NOMO-1 treated with dmso at 0.1 percent for 144 hours (cell line): ENCODE data around the gene SYDE2.
"Not testable (repeated sequence)": the region's sequence is repeated elsewhere in the genome, so short reads cannot be mapped to it uniquely, and the experiment has no call there.

ENCODE experiments used
- DNase-seq: peaks from one replicate; lab custom pipeline; 2025; ENCODE audit not compliant: unreplicated experiment; lab: John Stamatoyannopoulos, UW

SYDE2 gene

DNA sequence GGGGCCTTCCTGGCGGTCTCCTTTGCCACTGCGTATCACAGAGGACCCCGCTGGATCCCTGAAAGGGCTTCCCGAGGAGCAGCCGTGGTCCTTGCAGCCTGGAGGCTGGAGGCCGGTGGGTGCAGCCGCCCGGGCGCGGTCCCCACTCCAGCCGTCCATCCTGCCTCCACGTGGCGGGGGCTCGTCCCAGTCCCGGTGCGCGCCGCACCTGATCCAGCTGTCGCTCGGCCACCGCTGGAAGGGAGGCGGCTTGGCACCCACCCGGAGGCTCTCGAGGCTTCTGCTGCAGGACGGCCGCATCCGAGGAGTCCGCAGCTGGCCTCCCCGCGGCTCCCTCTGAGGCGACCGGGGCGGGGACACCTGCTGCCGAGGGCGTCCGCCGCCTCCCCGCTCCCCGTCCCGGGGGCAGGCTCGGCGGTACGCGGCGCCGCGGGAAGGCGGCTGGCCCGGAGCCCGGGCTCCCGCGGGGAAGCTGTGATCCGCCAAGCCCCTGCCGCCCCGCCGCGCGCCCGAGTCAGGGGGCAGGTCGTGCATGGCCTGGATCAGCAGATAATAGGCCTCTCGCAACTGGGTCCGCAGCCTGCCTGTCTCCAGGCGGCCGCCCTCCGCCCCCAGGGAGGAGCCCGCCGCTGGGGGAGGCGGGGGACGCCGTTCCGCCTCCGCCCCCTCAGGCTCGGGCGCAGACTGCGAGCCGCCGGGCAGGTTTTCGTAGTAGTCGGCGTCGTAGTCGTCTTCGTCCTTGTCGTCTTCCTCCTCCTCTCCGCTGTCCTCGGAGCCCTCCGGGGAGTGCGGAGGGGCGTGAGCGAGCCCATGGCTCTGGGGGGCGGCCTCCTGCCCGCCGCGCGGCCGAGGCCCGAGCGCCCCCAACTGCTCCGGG lies at the start of gene SYDE2:
SYDE2 (minus strand) TSS at position 554 of the 877 bp plus-strand sequence; CDS start at position 534, 20 bp downstream.
- DNase-seq, result peak; percentile 32

DNA sequence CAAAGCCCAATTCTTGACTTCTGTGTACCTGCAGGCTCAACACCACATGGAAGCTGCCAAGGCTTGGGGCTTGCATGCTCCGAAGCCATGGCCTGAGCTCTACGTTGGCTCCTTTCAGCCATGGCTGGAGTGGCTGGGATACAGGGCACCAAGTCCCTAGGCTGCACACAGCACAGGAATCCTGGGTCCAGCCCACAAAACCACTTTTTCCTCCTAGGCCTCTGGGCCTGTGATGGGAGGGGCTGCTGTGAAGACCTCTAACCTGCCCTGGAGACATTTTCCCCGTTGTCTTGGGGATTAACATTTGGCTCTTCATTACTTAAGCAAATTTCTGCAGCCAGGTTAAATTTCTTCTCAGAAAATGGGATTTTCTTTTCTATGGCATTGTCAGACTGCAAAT lies 48.2 kb upstream of the SYDE2 start:
- not testable (repeated sequence) for DNase-seq

GRCh38 chr1:85245891-85246290 lies 45.1 kb upstream of the SYDE2 start:
- no peak for DNase-seq

DNA sequence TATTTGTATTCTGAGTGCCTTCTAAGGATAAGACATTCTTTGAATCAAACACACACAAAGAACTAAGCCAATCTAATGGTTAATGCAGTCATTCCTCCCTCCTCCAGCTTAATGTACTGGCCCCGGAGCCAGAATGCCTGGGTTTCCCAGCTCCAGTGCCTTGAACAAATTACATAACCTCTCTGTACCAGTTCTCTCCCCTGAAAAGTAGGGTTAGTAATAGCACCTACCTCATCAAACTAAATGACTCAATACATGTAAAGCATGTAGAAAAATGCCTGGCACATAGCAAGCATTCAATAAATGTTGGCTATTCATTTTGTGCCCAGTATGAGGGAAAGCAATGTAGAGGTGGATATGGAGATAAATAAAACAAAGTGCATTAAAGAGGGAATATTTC lies 44.6 kb upstream of the SYDE2 start:
- no peak for DNase-seq

DNA sequence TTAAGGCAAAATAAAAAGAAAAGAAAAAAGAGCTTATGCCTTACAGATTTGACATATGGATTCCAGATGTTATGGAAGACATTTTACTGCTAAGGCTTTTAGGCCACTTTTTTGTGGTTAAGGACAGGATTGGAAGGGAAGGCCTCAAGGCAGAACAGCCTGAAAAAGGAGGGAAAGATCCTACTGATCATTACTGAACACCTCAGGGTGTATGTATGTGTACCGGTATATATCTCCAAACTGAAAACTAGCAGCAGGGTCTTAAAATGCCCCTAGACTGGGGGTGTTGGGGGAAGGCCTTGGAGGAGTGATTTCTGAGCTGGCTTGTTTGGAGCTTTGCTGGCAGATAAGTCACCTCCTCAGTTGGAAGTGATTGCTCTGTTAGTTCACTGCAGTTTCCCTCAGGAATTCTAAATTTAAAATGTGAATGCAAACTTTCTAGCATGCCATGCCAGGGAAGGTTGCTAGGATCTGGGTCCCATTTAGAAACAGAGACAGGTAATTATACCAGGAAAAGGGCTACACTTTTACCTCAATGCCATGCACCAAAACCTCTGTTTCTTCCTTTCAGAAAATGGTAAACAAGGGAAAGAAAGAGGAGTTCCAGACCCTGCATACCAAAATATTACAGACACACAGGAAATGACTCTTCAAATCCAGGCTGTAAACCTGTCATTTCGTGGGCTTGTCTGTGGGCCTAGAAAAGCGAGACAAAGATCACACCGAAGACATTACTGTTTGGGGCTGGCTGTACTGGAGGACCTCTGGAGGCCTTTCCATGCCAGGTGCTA lies 43.6 kb upstream of the SYDE2 start:
- no peak for DNase-seq

DNA sequence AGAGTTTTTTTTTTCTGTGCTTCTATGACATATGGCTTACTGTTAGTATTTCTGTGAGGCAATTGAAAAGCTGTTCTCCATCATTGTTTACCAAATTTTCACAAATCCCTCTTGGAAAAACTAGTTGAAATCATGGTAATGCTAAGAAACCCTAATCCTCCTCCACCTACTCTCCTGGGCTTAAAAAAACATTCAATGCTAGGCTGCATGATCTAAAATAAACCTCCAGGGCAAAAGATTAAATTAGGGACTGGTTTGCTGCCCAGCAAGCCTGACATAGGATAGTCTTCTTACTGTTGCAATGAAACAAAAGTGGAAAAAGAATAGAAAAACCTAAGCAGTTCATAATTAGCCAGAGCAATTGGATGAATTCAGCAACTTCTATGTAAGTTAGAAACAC lies 42.6 kb upstream of the SYDE2 start:
- no peak for DNase-seq

DNA sequence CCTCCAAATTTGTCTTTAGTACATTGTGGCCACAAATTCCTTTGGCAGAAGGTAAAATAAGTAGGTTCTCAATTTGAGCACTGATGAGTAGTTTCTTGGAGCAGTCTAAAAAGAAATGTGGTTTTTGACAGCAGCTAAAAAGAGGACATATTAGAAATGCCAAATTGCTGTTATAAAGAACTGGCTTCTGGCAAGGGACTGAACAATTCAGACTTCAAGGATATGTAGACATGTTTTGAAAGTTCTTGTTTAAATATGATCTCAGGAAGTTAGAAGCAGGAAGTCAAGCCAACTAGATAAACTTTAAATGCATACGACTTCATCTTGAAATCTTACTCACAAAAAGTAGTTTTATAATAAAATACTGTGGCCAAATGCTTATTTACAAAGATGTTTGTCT lies 39.8 kb upstream of the SYDE2 start:
- DNase-seq, result no peak

- no peak for DNase-seq
Observed at GRCh38 chr1:85240174-85240601, 39.4 kb upstream of the SYDE2 start.

- no peak for DNase-seq
Observed at GRCh38 chr1:85237613-85238012, 36.8 kb upstream of the SYDE2 start.

DNA sequence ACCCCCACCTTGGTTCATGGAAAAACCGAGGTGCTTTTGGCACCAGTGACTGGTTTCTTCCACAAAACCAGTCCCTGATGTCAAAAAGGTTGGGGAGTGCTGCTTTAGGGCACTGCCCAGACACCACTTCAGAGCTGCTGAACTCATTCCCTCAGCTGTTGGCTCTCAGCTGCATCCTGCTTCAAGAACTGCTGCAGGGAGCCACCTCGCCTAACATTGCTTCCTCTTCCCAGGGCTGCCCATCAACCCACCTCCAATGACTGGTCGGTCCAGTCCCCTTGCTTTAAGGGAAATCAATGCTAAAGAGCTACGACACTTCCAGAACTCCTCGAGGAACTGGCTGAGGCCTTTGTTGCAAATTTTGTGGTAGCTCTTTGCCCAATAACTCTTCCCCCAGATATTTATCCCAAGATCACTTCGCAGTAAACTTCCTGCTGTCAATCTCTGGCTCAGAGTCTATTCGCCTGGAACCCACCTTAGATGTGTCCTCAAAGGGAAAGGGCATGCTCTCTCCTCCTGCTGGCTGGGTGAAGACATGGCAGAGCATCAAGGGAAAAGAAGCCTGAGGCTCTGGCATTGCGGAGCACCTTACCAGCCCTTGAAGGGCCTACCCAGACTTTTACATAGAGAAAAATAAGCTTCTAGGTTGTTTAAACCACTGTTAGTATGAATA lies 29.6 kb upstream of the SYDE2 start:
- DNase-seq, result no peak

DNA sequence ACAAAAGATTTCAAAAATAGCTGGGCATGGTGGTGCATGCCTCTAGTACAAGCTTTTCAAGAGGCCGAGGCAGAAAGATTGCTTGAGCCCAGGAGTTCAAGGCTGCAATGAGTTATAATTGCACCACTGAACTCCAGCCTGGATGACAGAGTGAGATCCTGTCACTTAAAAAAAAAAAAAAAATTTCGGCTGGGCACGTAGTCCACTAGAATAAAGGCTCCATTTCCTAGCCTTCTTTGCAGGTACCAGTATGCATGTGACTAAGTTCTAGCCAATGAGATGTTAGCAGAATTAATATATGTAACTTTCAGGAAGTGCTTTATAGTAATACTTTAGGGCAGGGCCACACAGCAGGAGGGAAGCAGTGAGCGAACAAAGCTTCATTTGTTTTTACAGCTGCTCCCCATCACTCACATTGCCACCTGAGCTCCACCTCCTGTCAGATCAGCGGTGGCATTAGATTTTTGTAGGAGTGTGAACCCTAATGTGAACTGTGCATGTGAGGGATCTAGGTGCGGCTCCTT lies 28.8 kb upstream of the SYDE2 start:
- no peak for DNase-seq

- DNase-seq, result no peak
Observed at GRCh38 chr1:85228972-85229371, 28.2 kb upstream of the SYDE2 start.

DNA sequence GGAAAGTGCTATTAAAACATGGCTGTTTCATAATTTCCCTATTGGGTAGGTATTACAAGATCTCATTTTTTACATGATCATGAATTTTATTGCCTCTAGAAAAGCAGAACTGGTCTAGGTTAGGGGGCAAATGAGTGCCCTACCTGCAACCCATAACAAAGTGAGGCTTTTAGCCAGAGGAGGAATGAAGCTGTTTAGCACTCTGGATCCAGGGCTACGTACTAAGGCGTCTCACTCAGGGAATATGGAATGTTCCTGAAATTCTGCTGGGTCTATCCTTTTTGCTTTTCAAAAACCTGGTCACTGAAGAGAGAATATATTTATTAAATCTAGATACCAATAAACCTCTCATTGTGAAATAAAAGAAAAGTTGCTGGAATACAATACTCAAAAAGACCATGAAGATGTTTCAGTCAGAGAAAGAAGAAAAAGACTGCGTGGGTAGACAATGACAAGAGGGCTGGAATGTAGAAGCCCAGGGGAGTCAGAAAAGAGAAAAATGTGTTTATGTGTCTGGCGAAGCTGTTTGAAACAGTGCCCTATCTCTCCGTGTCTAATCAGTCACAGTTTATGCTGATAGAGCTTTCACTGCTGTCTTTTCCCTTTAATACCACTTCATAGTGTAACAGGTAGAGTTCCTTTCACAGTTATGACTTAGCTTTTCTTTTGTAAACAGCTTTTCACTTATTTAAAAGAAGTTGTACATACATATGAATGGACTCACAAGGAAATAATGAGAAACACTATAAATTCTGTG lies 25.0 kb upstream of the SYDE2 start:
- no peak for DNase-seq

DNA sequence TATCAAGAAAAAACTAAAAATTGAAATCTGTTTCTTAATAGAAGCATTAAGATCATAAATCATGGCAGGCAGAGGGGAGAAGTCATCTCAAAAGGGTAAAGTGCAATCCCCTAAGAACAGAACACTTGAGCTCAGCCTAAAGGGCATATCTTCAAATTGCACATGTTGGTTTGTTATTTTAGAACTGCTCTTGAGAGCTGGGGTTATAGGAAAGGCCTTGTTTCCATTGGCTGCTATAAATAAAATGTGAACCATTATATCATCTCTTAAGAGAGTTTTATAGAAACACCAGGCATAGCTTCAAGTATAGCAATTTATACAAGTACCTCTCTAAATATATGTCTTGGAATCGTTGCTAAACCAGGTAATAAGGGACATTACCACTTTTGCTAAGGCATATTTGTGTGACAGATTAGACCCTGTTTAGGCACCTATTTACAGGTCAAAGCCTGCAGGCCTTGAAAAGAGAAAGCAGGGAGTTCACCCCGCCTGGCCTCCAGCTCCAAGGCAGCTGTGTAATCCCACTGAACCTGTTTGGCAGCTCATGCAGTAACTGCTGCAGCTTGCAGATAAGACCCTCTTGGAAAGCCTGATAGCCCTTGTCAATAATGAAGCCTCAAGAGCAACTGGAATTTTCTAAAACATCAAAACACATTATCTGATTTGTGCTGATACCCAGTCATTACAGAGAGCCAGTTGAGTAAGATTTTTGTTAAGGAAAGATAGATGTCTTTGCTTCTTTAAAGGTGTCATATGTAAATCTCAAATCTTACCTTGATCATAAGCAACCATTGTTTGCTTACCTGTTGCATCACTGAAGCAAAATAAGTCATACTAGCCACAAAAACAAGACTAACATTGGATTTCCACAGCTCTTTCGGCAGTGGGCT lies 24.2 kb upstream of the SYDE2 start:
- DNase-seq, result no peak

- no peak for DNase-seq
Observed at GRCh38 chr1:85224295-85224694, 23.5 kb upstream of the SYDE2 start.

DNA sequence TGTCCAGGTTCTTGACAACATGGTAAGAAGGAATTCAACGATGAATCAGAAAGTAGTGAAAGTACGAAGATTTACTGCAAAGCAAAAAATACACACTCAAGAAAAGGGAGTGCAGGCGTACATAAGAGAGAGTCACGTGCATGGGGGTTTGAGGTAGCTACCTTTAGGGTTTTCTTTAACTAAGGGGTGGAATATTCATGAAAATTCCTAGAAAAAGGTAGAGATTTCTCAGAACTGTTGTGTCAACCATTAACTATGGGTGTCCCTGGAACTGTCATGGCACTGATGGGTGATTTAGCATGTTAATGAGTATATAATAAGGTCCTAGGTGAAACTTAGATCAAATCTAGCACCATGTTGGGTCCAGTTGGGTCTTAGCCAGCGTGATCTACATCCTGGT lies 22.5 kb upstream of the SYDE2 start:
- no peak for DNase-seq

DNA sequence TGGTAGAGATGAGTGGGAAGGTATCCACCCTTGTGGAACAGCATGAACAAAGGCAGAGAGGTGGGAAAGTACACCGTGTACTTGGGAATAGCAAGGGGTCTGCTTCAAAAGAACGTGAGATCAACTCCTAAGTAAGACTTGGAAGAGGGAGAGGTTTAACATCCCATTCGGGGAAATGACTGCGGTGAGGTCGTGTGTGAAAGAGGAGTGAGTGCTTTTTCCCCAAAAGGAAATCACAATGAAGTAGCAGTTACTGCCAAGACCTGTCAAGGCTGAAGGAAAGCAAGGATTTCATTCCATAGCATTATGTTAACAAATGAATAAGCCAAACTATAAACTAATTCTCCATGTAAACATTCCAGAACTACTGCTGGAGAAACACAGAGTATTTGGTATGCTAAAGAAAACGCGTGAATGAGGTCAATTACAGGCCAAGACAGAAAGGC lies 20.0 kb upstream of the SYDE2 start:
- no peak for DNase-seq

DNA sequence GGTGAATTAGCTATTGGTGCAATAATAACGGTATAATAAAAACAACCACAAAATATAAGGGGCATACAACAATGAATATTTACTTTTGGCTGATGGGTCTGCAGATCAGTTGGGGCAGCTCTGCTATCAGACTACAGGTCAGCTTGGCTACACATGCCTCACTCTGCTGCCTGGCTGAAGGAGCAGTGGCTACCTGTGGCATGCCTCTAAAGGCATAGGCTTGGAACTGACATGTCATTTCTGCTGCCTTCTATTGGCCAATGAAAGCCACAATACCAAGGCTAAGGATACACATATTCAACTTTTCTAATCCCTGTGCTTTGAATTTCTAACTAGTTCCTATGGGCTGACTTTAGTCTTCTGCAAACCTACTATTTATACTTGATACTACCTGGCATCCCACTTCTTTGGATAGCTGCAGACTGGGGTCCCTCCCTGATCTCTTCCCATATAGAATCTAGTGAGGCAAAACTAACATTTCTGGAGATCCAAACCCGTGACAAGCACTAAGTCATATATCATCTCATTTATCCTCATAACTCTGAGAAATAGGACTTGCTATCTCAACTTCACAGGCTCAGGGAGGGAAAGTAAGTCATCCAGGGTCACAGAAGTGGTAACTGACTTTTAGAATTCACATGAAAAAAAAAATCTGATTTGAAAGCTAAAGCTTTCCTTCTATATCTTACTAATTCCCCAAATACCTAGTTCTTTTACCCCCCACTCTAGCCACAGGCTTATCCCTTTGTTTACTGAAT lies 19.2 kb upstream of the SYDE2 start:
- DNase-seq, result no peak

DNA sequence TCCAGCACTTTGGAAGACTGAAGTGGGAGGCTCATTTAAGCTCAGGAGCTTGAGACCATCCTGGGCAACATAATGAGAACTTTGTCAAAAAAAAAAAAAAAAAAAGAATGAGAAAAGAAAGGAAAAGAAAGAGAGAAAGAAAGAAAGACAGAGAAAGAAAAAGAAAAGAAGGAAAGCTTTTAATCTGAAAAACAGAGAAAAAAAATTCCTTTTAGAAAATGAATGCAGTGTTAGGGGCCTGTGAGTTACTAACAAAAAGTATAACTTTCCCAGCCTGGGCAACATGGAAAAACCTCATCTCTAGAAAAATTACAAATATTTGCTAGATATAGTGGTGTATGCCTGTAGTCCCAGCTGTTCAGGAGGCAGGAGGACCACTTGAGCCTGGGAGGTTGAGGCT lies 15.9 kb upstream of the SYDE2 start:
- no peak for DNase-seq
